HCT116 (cell line): ENCODE results near the gene RAP1A.

Experiments used
- ATF3 ChIP-seq: IDR thresholded peaks from 2 replicates; pipeline ENCODE4 v1.6.1; 2012
- CEBPB ChIP-seq: IDR thresholded peaks from 2 replicates; pipeline ENCODE4 v1.6.1; 2012; ENCODE audit warnings: low read depth
- EZH2 ChIP-seq: fragments of 200-600 bp; sonication (generic); IDR thresholded peaks from 2 replicates; pipeline ENCODE4 v1.6.1; 2017; ENCODE audit warnings: antibody characterized with exemption, mixed run types
- MAX ChIP-seq: IDR thresholded peaks from 2 replicates; pipeline ENCODE4 v1.6.1; 2012
- POLR2AphosphoS5 ChIP-seq: IDR thresholded peaks from 2 replicates; pipeline ENCODE4 v1.6.1; 2011; ENCODE audit warnings: mild to moderate bottlenecking, low read depth, low read length, moderate library complexity
- REST ChIP-seq: IDR thresholded peaks from 2 replicates; pipeline ENCODE4 v1.6.1; 2012; ENCODE audit warnings: low read depth
- TF ChIP-seq, protein P1 (sequence below), 3 experiments: fragments of 200-600 bp in 1 of 3; sonication (generic) in 1 of 3; IDR thresholded peaks in 2 of 3; conservative IDR thresholded peaks in 1 of 3; 2 replicates each; pipeline ENCODE4 v1.5.1; 2012 to 2017; ENCODE audit warnings: low read depth in 2 of 3, low read length in 2 of 3, antibody characterized with exemption in 1 of 3, borderline replicate concordance in 1 of 3, control low read depth in 1 of 3, mild to moderate bottlenecking in 1 of 3, mixed read lengths in 1 of 3, mixed run types in 1 of 3, moderate library complexity in 1 of 3; ENCODE audit not compliant: insufficient read depth in 1 of 3

- no peak for TF ChIP-seq CEBPB
- TF ChIP-seq REST, result no peak
- no peak for TF ChIP-seq MAX
- TF ChIP-seq POLR2AphosphoS5, result no peak
- TF ChIP-seq, protein P1, sequence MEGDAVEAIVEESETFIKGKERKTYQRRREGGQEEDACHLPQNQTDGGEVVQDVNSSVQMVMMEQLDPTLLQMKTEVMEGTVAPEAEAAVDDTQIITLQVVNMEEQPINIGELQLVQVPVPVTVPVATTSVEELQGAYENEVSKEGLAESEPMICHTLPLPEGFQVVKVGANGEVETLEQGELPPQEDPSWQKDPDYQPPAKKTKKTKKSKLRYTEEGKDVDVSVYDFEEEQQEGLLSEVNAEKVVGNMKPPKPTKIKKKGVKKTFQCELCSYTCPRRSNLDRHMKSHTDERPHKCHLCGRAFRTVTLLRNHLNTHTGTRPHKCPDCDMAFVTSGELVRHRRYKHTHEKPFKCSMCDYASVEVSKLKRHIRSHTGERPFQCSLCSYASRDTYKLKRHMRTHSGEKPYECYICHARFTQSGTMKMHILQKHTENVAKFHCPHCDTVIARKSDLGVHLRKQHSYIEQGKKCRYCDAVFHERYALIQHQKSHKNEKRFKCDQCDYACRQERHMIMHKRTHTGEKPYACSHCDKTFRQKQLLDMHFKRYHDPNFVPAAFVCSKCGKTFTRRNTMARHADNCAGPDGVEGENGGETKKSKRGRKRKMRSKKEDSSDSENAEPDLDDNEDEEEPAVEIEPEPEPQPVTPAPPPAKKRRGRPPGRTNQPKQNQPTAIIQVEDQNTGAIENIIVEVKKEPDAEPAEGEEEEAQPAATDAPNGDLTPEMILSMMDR (IDR thresholded peaks at IDR 0.05 in 2 of 3, conservative IDR thresholded peaks at IDR 0.05 in 1 of 3; ENCODE audit: borderline replicate concordance in 1 of 3, insufficient read depth in 1 of 3, low read depth in 2 of 3, low read length in 2 of 3), result no peak
- no peak for TF ChIP-seq EZH2
- no peak for TF ChIP-seq ATF3
Measured at GRCh38 chr1:111719674-111720132, 100.1 kb downstream of the RAP1A start.
